Neural cell (in vitro differentiated cells): Measurements from ENCODE around the gene RIN3. TPM values are rescaled to one million over a fixed set of nuclear protein-coding genes. Genes with fewer than 3 reads are reported as not detected.

ENCODE experiments used
- H2AFZ ChIP-seq: fragments of 200-600, 300-800 bp; sonication (generic), shearing (Covaris generic); 2 replicates; pipeline ENCODE4 v1.6.0; 2014; ENCODE audit warnings: low read depth, mild to moderate bottlenecking, antibody characterized with exemption, low read length, moderate library complexity
- H3F3A ChIP-seq: fragments of 200-600 bp; shearing (Covaris generic); 2 replicates; pipeline ENCODE4 v1.6.1; 2016; ENCODE audit warnings: mild to moderate bottlenecking, moderate library complexity, mixed read lengths, antibody characterized with exemption, low read length; ENCODE audit not compliant: insufficient read depth, poor library complexity, severe bottlenecking
- H3K27ac ChIP-seq: fragments of 200-600, 300-800 bp; sonication (generic), shearing (Covaris generic); 2 replicates; pipeline ENCODE4 v1.5.1; 2014; ENCODE audit warnings: mild to moderate bottlenecking, low read length, moderate library complexity
- H3K27me3 ChIP-seq: fragments of 300-800, 200-600 bp; sonication (generic), shearing (Covaris generic); 2 replicates; pipeline ENCODE4 v1.6.0; 2014; ENCODE audit warnings: mild to moderate bottlenecking, low read depth, low read length, moderate library complexity; ENCODE audit not compliant: insufficient read depth
- H3K36me3 ChIP-seq: fragments of 300-800, 200-600 bp; sonication (generic), shearing (Covaris generic); 2 replicates; pipeline ENCODE4 v1.5.1; 2014; ENCODE audit warnings: mild to moderate bottlenecking, antibody characterized with exemption, low read length, moderate library complexity; ENCODE audit not compliant: insufficient read depth
- H3K4me2 ChIP-seq: fragments of 300-800, 200-600 bp; sonication (generic), shearing (Covaris generic); 2 replicates; pipeline ENCODE4 v1.6.0; 2014; ENCODE audit warnings: mild to moderate bottlenecking, low read length
- H3K4me3 ChIP-seq: fragments of 300-800, 200-600 bp; sonication (generic), shearing (Covaris generic); 2 replicates; pipeline ENCODE4 v1.5.1; 2014; ENCODE audit warnings: mild to moderate bottlenecking, low read length, moderate library complexity
- H3K79me2 ChIP-seq: fragments of 200-600 bp; shearing (Covaris generic); replicated peaks from 2 replicates; pipeline ENCODE4 v1.6.0; 2014; ENCODE audit warnings: mild to moderate bottlenecking, low read length, moderate library complexity; ENCODE audit not compliant: insufficient read depth
- H3K9ac ChIP-seq: fragments of 300-800, 200-600 bp; sonication (generic), shearing (Covaris generic); 2 replicates; pipeline ENCODE4 v1.6.1; 2016; ENCODE audit warnings: mild to moderate bottlenecking, low read length, mixed read lengths
- H3K9me2 ChIP-seq: fragments of 200-600 bp; shearing (Covaris generic); 2 replicates; pipeline ENCODE4 v1.6.1; 2016; ENCODE audit warnings: mild to moderate bottlenecking, low read length, mixed read lengths; ENCODE audit not compliant: insufficient read depth
- H3K9me3 ChIP-seq: fragments of 200-600, 300-800 bp; sonication (generic), shearing (Covaris generic); 2 replicates; pipeline ENCODE4 v1.6.1; 2016; ENCODE audit warnings: mild to moderate bottlenecking, mixed run types, low read length, moderate library complexity, mixed read lengths
- H4K20me1 ChIP-seq: fragments of 200-600 bp; shearing (Covaris generic); 2 replicates; pipeline ENCODE4 v1.6.1; 2016; ENCODE audit warnings: mild to moderate bottlenecking, mixed run types; ENCODE audit not compliant: insufficient read depth
- EP300 ChIP-seq: fragments of 450-650 bp; conservative IDR thresholded peaks from 2 replicates; pipeline ENCODE4 v1.6.1; 2014; ENCODE audit warnings: antibody characterized with exemption, mild to moderate bottlenecking, moderate library complexity; ENCODE audit not compliant: poor library complexity, severe bottlenecking
- EZH2 ChIP-seq: fragments of 200-600, 300-800 bp; shearing (Covaris generic), sonication (generic); IDR thresholded peaks from 2 replicates; pipeline ENCODE4 v1.6.1; 2014; ENCODE audit warnings: antibody characterized with exemption, low read length, borderline replicate concordance, mild to moderate bottlenecking; ENCODE audit not compliant: insufficient read depth, poor library complexity, severe bottlenecking
- MXI1 ChIP-seq: fragments of 450-650 bp; conservative IDR thresholded peaks from 2 replicates; pipeline ENCODE4 v1.6.1; 2014; ENCODE audit warnings: antibody characterized with exemption, mild to moderate bottlenecking; ENCODE audit not compliant: poor library complexity, severe bottlenecking
- POLR2AphosphoS5 ChIP-seq: IDR thresholded peaks from 2 replicates; pipeline ENCODE4 v1.6.1; 2012
- RAD21 ChIP-seq: fragments of 450-650 bp; conservative IDR thresholded peaks from 2 replicates; pipeline ENCODE4 v1.6.1; 2014; ENCODE audit warnings: antibody characterized with exemption, mild to moderate bottlenecking, moderate library complexity
- SMC3 ChIP-seq: fragments of 450-650 bp; conservative IDR thresholded peaks from 2 replicates; pipeline ENCODE4 v1.6.1; 2014; ENCODE audit warnings: antibody characterized with exemption, mild to moderate bottlenecking, moderate library complexity; ENCODE audit not compliant: poor library complexity
- TAF1 ChIP-seq: IDR thresholded peaks from 2 replicates; pipeline ENCODE4 v1.6.1; 2012; ENCODE audit warnings: low read depth
- polyA plus RNA-seq: library from polyadenylated mRNA; depleted of rRNA; stranded (reverse); fragments of >200 nt; gene quantifications from 2 replicates; pipeline ENCODE4 v1.2.3, GENCODE V29; 2014
- TF ChIP-seq, protein P1 (sequence below): IDR thresholded peaks from 2 replicates; pipeline ENCODE4 v1.6.1; 2012; ENCODE audit warnings: borderline replicate concordance
- TF ChIP-seq, protein P2 (sequence below): fragments of 450-650 bp; IDR thresholded peaks from 2 replicates; pipeline ENCODE4 v1.5.1; 2014; ENCODE audit warnings: antibody characterized with exemption, mild to moderate bottlenecking, moderate library complexity; ENCODE audit not compliant: poor library complexity, severe bottlenecking

The RIN3 gene
- polyA plus RNA-seq, 1 donor from 2014 or later, result not detected

DNA sequence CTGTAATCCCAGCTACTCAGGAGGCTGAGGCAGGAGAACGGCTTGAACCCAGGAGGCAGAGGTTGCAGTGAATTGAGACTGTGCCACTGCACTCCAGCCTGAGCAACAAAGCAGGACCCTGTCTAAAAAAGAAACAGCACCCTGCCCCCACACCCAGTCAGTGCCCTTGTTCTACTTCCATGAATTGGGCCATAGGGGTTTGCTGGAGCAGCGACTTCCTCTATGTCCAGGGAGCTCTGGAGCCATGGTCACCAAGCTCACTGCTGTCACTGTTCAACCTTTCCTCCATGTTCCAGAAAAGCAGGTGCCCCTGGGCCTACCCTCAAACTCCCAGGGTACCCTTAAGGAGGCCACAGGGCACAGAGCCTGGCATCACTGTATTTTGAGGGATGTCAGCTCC is 116.8 kb downstream of the RIN3 start:
- Histone ChIP-seq H3K4me2 (no peak overlapping the region), H3K9me2 (no peaks in the 10 kb centered on the region)

DNA sequence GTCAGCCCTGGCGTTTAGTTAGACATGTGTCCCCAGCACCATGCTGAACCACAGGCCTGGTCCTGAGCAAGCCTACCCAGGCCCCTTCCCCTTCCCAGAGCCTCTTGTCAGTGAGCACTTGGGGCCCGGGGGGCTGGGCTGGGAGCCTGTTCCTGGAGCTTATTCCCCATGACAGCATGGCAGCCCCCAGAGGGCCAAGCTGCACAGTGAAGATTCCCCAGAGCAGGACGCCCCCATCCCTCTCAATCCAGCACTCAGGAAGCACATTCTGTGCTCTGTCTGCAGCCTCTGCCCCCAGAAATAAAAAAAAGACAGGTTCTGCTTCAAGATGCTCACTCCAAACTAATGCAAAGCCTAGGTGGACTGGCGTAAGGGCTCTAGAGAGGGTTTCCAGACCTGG is 117.5 kb downstream of the RIN3 start:
- no peaks in the 10 kb centered on the region for H4K20me1 ChIP-seq
- H3K9me2 ChIP-seq, result no peaks in the 10 kb centered on the region
- H3K27ac ChIP-seq, result no peak overlapping the region
- TF ChIP-seq EZH2, result no peak
- no peak for TF ChIP-seq MXI1
- no peak for TF ChIP-seq SMC3
- no peak for TF ChIP-seq TAF1
- TF ChIP-seq POLR2AphosphoS5, result no peak
- TF ChIP-seq, protein P1, sequence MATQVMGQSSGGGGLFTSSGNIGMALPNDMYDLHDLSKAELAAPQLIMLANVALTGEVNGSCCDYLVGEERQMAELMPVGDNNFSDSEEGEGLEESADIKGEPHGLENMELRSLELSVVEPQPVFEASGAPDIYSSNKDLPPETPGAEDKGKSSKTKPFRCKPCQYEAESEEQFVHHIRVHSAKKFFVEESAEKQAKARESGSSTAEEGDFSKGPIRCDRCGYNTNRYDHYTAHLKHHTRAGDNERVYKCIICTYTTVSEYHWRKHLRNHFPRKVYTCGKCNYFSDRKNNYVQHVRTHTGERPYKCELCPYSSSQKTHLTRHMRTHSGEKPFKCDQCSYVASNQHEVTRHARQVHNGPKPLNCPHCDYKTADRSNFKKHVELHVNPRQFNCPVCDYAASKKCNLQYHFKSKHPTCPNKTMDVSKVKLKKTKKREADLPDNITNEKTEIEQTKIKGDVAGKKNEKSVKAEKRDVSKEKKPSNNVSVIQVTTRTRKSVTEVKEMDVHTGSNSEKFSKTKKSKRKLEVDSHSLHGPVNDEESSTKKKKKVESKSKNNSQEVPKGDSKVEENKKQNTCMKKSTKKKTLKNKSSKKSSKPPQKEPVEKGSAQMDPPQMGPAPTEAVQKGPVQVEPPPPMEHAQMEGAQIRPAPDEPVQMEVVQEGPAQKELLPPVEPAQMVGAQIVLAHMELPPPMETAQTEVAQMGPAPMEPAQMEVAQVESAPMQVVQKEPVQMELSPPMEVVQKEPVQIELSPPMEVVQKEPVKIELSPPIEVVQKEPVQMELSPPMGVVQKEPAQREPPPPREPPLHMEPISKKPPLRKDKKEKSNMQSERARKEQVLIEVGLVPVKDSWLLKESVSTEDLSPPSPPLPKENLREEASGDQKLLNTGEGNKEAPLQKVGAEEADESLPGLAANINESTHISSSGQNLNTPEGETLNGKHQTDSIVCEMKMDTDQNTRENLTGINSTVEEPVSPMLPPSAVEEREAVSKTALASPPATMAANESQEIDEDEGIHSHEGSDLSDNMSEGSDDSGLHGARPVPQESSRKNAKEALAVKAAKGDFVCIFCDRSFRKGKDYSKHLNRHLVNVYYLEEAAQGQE, result no peak
- no peak for TF ChIP-seq EP300
- TF ChIP-seq RAD21, result no peak
- TF ChIP-seq, protein P2, sequence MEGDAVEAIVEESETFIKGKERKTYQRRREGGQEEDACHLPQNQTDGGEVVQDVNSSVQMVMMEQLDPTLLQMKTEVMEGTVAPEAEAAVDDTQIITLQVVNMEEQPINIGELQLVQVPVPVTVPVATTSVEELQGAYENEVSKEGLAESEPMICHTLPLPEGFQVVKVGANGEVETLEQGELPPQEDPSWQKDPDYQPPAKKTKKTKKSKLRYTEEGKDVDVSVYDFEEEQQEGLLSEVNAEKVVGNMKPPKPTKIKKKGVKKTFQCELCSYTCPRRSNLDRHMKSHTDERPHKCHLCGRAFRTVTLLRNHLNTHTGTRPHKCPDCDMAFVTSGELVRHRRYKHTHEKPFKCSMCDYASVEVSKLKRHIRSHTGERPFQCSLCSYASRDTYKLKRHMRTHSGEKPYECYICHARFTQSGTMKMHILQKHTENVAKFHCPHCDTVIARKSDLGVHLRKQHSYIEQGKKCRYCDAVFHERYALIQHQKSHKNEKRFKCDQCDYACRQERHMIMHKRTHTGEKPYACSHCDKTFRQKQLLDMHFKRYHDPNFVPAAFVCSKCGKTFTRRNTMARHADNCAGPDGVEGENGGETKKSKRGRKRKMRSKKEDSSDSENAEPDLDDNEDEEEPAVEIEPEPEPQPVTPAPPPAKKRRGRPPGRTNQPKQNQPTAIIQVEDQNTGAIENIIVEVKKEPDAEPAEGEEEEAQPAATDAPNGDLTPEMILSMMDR, result no peak
- H3K9me3 ChIP-seq, result no peaks in the 10 kb centered on the region
- H2AFZ ChIP-seq, result no peak overlapping the region
- no peaks in the 10 kb centered on the region for H3K27me3 ChIP-seq
- no peak overlapping the region for H3K9ac ChIP-seq
- H3K4me3 ChIP-seq, result no peak overlapping the region
- H3K79me2 ChIP-seq, result no peaks in the 10 kb centered on the region
- no peaks in the 10 kb centered on the region for H3K36me3 ChIP-seq
- no peaks in the 10 kb centered on the region for H3F3A ChIP-seq
- H3K4me2 ChIP-seq, result no peak overlapping the region

More for the DNA sequence above, 116.8 kb downstream of the RIN3 start:
- H3K36me3 ChIP-seq, result no peaks in the 10 kb centered on the region
- no peak overlapping the region for H3K4me3 ChIP-seq
- no peaks in the 10 kb centered on the region for H3K27me3 ChIP-seq
- TF ChIP-seq, protein P1, result no peak
- TF ChIP-seq SMC3 (no peak), RAD21 (no peak), EP300 (no peak), POLR2AphosphoS5 (no peak), TAF1 (no peak), MXI1 (no peak), EZH2 (no peak)
- TF ChIP-seq, protein P2, result no peak
- no peaks in the 10 kb centered on the region for H3K79me2 ChIP-seq
- H4K20me1 ChIP-seq, result no peaks in the 10 kb centered on the region
- no peaks in the 10 kb centered on the region for H3F3A ChIP-seq
- H2AFZ ChIP-seq, result no peak overlapping the region
- H3K27ac ChIP-seq, result no peak overlapping the region
- H3K9me3 ChIP-seq, result no peaks in the 10 kb centered on the region
- no peak overlapping the region for H3K9ac ChIP-seq
